Vagina (tissue), 2 donors: Measurements from ENCODE around the gene WNT7A.

Experiments used
- POLR2A ChIP-seq, 2 donors: fragments of 450-650 bp; IDR thresholded peaks; one replicate each; pipeline ENCODE4 v1.6.1; 2017; ENCODE audit warnings: antibody characterized with exemption in 2 of 2, mild to moderate bottlenecking in 2 of 2, moderate library complexity in 2 of 2
- POLR2AphosphoS5 ChIP-seq, 2 donors: sonication (generic); formaldehyde crosslinking; IDR thresholded peaks; one replicate each; pipeline ENCODE4 v1.9.0; 2017; ENCODE audit warnings: antibody characterized with exemption in 2 of 2, mild to moderate bottlenecking in 2 of 2, low read depth in 1 of 2; ENCODE audit not compliant: insufficient read depth in 1 of 2
- TF ChIP-seq, protein P1 (sequence below), 3 experiments: fragments of 450-650 bp in 2 of 3; fragments of 200-600 bp in 1 of 3; sonication (generic) in 1 of 3; IDR thresholded peaks; one replicate each; pipeline ENCODE4 v1.5.1; 2017 to 2019; ENCODE audit warnings: antibody characterized with exemption in 3 of 3, mild to moderate bottlenecking in 2 of 3, moderate library complexity in 2 of 3

DNA sequence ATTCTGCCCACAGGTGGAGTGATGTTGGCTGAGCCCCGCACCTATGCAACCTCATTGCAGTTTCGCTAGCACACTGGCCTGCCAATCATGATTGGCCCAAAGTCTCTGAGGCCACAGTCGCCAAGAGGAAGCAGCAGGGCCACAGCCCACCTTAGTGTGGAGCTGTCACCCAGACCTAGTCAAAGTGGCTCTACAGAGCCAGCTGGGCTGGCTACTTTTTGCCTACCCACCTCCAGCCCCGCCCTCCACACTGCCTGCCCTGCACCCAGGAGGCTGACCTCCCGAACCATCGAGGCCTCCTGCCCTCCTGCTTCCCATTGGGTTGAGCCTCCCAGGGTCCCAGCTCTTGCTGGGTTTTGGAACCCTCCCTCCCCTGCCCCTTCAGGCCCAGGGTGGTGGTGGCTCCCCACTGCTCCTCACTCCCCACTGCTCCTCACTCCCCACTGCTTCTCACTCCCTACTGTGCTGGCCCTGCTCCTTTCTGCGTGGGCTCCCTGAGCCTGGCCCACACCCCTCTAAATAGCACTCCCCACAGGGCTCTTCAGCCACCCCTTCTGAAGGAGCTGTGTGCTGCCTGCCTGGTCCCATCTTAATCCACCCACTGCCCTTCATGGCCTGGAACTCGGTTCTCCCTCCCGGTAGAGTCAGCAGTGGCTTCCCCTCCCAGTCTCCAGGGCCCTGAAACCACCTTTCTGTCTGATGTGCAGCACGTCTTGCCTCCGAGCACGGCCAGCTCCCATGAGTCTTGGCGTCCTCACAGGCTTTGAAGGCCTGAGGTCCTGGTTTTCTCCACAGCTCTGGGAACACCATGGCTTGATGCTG is 89.3 kb downstream of the WNT7A start:
- TF ChIP-seq, protein P1, sequence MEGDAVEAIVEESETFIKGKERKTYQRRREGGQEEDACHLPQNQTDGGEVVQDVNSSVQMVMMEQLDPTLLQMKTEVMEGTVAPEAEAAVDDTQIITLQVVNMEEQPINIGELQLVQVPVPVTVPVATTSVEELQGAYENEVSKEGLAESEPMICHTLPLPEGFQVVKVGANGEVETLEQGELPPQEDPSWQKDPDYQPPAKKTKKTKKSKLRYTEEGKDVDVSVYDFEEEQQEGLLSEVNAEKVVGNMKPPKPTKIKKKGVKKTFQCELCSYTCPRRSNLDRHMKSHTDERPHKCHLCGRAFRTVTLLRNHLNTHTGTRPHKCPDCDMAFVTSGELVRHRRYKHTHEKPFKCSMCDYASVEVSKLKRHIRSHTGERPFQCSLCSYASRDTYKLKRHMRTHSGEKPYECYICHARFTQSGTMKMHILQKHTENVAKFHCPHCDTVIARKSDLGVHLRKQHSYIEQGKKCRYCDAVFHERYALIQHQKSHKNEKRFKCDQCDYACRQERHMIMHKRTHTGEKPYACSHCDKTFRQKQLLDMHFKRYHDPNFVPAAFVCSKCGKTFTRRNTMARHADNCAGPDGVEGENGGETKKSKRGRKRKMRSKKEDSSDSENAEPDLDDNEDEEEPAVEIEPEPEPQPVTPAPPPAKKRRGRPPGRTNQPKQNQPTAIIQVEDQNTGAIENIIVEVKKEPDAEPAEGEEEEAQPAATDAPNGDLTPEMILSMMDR (IDR thresholded peaks at IDR 0.05), result no peak
- TF ChIP-seq POLR2AphosphoS5 (IDR thresholded peaks at IDR 0.05; ENCODE audit: insufficient read depth in 1 of 2, low read depth in 1 of 2), result no peak
- no peak for TF ChIP-seq POLR2A (IDR thresholded peaks at IDR 0.05)
